K562 (cell line): Measurements from ENCODE around the gene OSGEP. TPM values are rescaled to one million over a fixed set of nuclear protein-coding genes. Genes with fewer than 3 reads are reported as not detected.

Source experiments
- BCOR ChIP-seq: fragments of 450-650 bp; IDR thresholded peaks from 2 replicates; pipeline ENCODE4 v1.6.1; 2016
- NELFE ChIP-seq: IDR thresholded peaks from 2 replicates; pipeline ENCODE4 v1.6.1; 2011; ENCODE audit warnings: mild to moderate bottlenecking; ENCODE audit not compliant: insufficient read depth, insufficient read length
- RBFOX2 ChIP-seq: fragments of 200-400 bp; formaldehyde crosslinking; IDR thresholded peaks from 2 replicates; pipeline ENCODE4 v1.6.1; 2017; ENCODE audit warnings: low read depth, mild to moderate bottlenecking, low read length, moderate library complexity
- SETDB1 ChIP-seq: IDR thresholded peaks from one replicate; pipeline ENCODE4 v1.6.1; 2012; ENCODE audit warnings: low read length, control low read depth, inconsistent platforms
- TAF1 ChIP-seq: IDR thresholded peaks from 2 replicates; pipeline ENCODE4 v1.6.1; 2011; ENCODE audit warnings: mild to moderate bottlenecking, low read length, moderate library complexity; ENCODE audit not compliant: insufficient read depth, control insufficient read depth, severe bottlenecking; ENCODE audit errors: extremely low read depth
- TAF9B ChIP-seq: fragments of 450-650 bp; IDR thresholded peaks from 2 replicates; pipeline ENCODE4 v1.6.1; 2018; ENCODE audit warnings: mild to moderate bottlenecking; ENCODE audit not compliant: partially characterized antibody
- ZNF134 ChIP-seq: fragments of 250-450 bp; sonication (Bioruptor Pico); conservative IDR thresholded peaks from 2 replicates; pipeline ENCODE4 v1.4.0; 2020
- polyA plus RNA-seq, 8 experiments: library from polyadenylated mRNA; depleted of rRNA in 4 of 8; stranded (reverse) in 5 of 8; unstranded in 3 of 8; fragments of >200 nt; fragmentation: Nextera tagmentation in 2 of 8; fragmentation: Illumina TruSeq in 1 of 8; extraction: Ambion mirVana in 2 of 8; extraction: Trizol in 1 of 8; gene quantifications; 2 replicates each; pipeline versions ENCODE4 v1.2.1 to v1.2.3, GENCODE V29; 2011 to 2014; ENCODE audit warnings: inconsistent platforms in 1 of 8, missing spikeins in 1 of 8
- total RNA-seq, 7 experiments: library from RNA; depleted of rRNA in 6 of 7; stranded (reverse); fragments of >200 nt in 6 of 7; fragmentation: Illumina TruSeq in 2 of 7; extraction: Trizol in 2 of 7; gene quantifications; 2 replicates each; pipeline versions ENCODE4 v1.2.1 to v1.2.3, GENCODE V29; 2011 to 2021; ENCODE audit warnings: low replicate concordance in 1 of 7
- TF ChIP-seq, protein P1 (sequence below): sonication (generic); formaldehyde crosslinking; IDR thresholded peaks from 2 replicates; pipeline ENCODE4 v1.8.0; 2023; ENCODE audit warnings: mild to moderate bottlenecking, missing genetic modification reagents
- TF ChIP-seq, protein P2 (sequence below): sonication (generic); formaldehyde crosslinking; IDR thresholded peaks from 2 replicates; pipeline ENCODE4 v1.8.1; 2023; ENCODE audit warnings: mild to moderate bottlenecking, missing genetic modification reagents, moderate library complexity
- TF ChIP-seq, protein P3 (sequence below): sonication (generic); formaldehyde crosslinking; IDR thresholded peaks from 2 replicates; pipeline ENCODE4 v1.8.0; 2023; ENCODE audit warnings: missing genetic modification reagents, mild to moderate bottlenecking, borderline replicate concordance
- TF ChIP-seq, protein P4 (sequence below): fragments of 450-650 bp; IDR thresholded peaks from 2 replicates; pipeline ENCODE4 v1.6.1; 2016; ENCODE audit warnings: borderline replicate concordance
- TF ChIP-seq, protein P5 (sequence below): sonication (generic); formaldehyde crosslinking; IDR thresholded peaks from 2 replicates; pipeline ENCODE4 v1.5.0; 2020; ENCODE audit warnings: missing genetic modification reagents

Gene OSGEP
- total and polyA plus RNA-seq, 9 of the 15 experiments (the other 6 are each of a cell fraction or from before 2014, with no cell fraction given), result 32.1 to 59.2 (median 44.1) TPM

DNA sequence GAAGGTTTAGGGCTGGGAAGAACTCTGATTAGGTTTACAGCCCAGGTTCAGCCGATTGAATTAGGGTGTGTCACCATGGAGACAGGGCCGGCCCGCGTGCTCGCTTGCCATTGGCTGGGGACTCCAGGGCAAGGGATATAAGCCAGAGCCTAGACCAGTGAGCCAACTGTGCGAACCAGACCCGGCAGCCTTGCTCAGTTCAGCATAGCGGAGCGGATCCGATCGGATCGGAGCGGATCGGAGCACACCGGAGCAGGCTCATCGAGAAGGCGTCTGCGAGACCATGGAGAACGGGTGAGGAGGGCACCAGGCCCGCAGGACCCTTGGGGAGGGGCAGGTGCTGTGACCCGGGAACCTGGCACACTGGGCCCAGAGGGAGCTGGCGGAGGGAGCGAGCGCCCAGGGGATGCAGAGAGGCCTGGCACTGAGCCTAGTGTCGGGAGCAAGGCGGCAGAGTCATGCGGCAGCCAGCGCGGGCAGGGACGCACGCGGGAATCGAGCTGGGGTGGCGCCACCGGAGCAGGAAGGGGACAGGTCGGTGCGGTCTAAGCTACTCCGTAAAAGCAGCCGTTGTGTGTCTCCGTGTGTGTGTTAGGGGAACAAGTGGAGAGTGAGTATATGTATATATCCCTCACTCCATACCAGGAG lies 14.8 kb upstream of the OSGEP start, which contains the start of gene PNP (continued):
- TF ChIP-seq, protein P1, sequence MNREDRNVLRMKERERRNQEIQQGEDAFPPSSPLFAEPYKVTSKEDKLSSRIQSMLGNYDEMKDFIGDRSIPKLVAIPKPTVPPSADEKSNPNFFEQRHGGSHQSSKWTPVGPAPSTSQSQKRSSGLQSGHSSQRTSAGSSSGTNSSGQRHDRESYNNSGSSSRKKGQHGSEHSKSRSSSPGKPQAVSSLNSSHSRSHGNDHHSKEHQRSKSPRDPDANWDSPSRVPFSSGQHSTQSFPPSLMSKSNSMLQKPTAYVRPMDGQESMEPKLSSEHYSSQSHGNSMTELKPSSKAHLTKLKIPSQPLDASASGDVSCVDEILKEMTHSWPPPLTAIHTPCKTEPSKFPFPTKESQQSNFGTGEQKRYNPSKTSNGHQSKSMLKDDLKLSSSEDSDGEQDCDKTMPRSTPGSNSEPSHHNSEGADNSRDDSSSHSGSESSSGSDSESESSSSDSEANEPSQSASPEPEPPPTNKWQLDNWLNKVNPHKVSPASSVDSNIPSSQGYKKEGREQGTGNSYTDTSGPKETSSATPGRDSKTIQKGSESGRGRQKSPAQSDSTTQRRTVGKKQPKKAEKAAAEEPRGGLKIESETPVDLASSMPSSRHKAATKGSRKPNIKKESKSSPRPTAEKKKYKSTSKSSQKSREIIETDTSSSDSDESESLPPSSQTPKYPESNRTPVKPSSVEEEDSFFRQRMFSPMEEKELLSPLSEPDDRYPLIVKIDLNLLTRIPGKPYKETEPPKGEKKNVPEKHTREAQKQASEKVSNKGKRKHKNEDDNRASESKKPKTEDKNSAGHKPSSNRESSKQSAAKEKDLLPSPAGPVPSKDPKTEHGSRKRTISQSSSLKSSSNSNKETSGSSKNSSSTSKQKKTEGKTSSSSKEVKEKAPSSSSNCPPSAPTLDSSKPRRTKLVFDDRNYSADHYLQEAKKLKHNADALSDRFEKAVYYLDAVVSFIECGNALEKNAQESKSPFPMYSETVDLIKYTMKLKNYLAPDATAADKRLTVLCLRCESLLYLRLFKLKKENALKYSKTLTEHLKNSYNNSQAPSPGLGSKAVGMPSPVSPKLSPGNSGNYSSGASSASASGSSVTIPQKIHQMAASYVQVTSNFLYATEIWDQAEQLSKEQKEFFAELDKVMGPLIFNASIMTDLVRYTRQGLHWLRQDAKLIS (CRISPR knock-in tag), result peak; percentile 95
- TF ChIP-seq, protein P2, sequence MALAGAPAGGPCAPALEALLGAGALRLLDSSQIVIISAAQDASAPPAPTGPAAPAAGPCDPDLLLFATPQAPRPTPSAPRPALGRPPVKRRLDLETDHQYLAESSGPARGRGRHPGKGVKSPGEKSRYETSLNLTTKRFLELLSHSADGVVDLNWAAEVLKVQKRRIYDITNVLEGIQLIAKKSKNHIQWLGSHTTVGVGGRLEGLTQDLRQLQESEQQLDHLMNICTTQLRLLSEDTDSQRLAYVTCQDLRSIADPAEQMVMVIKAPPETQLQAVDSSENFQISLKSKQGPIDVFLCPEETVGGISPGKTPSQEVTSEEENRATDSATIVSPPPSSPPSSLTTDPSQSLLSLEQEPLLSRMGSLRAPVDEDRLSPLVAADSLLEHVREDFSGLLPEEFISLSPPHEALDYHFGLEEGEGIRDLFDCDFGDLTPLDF (CRISPR knock-in tag), result peak; percentile 84
- TF ChIP-seq RBFOX2 (peak; percentile 100), NELFE (peak; percentile 68), ZNF134 (CRISPR knock-in tag) (no peak), TAF1 (peak; percentile 91), TAF9B (peak; percentile 85), BCOR (0 out of 2 replicates have a peak, but pooled peaks have one; percentile 37), SETDB1 (no peak)
- TF ChIP-seq, protein P3, sequence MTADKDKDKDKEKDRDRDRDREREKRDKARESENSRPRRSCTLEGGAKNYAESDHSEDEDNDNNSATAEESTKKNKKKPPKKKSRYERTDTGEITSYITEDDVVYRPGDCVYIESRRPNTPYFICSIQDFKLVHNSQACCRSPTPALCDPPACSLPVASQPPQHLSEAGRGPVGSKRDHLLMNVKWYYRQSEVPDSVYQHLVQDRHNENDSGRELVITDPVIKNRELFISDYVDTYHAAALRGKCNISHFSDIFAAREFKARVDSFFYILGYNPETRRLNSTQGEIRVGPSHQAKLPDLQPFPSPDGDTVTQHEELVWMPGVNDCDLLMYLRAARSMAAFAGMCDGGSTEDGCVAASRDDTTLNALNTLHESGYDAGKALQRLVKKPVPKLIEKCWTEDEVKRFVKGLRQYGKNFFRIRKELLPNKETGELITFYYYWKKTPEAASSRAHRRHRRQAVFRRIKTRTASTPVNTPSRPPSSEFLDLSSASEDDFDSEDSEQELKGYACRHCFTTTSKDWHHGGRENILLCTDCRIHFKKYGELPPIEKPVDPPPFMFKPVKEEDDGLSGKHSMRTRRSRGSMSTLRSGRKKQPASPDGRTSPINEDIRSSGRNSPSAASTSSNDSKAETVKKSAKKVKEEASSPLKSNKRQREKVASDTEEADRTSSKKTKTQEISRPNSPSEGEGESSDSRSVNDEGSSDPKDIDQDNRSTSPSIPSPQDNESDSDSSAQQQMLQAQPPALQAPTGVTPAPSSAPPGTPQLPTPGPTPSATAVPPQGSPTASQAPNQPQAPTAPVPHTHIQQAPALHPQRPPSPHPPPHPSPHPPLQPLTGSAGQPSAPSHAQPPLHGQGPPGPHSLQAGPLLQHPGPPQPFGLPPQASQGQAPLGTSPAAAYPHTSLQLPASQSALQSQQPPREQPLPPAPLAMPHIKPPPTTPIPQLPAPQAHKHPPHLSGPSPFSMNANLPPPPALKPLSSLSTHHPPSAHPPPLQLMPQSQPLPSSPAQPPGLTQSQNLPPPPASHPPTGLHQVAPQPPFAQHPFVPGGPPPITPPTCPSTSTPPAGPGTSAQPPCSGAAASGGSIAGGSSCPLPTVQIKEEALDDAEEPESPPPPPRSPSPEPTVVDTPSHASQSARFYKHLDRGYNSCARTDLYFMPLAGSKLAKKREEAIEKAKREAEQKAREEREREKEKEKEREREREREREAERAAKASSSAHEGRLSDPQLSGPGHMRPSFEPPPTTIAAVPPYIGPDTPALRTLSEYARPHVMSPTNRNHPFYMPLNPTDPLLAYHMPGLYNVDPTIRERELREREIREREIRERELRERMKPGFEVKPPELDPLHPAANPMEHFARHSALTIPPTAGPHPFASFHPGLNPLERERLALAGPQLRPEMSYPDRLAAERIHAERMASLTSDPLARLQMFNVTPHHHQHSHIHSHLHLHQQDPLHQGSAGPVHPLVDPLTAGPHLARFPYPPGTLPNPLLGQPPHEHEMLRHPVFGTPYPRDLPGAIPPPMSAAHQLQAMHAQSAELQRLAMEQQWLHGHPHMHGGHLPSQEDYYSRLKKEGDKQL, result 0 out of 2 replicates have a peak, but pooled peaks have one; percentile 18
- TF ChIP-seq, protein P4, sequence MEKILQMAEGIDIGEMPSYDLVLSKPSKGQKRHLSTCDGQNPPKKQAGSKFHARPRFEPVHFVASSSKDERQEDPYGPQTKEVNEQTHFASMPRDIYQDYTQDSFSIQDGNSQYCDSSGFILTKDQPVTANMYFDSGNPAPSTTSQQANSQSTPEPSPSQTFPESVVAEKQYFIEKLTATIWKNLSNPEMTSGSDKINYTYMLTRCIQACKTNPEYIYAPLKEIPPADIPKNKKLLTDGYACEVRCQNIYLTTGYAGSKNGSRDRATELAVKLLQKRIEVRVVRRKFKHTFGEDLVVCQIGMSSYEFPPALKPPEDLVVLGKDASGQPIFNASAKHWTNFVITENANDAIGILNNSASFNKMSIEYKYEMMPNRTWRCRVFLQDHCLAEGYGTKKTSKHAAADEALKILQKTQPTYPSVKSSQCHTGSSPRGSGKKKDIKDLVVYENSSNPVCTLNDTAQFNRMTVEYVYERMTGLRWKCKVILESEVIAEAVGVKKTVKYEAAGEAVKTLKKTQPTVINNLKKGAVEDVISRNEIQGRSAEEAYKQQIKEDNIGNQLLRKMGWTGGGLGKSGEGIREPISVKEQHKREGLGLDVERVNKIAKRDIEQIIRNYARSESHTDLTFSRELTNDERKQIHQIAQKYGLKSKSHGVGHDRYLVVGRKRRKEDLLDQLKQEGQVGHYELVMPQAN, result peak; percentile 72; the same call in 1 of the 2 replicates
- TF ChIP-seq, protein P5, sequence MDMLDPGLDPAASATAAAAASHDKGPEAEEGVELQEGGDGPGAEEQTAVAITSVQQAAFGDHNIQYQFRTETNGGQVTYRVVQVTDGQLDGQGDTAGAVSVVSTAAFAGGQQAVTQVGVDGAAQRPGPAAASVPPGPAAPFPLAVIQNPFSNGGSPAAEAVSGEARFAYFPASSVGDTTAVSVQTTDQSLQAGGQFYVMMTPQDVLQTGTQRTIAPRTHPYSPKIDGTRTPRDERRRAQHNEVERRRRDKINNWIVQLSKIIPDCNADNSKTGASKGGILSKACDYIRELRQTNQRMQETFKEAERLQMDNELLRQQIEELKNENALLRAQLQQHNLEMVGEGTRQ (CRISPR knock-in tag), result no peak
